Dermis lymphatic vessel endothelial cell (primary cell): ENCODE data around the gene TAOK3. TPM values are rescaled to one million over a fixed set of nuclear protein-coding genes. Genes with fewer than 3 reads are reported as not detected.

ENCODE experiments used
- total RNA-seq: library from RNA; depleted of rRNA; stranded (reverse); fragments of >200 nt; gene quantifications from 2 replicates; pipeline ENCODE4 v1.2.1, GENCODE V29; 2014

The TAOK3 gene
- total RNA-seq: 16.1 and 18.5 TPM in 2 replicates

GRCh38 chr12:118372541-118373495, at the start of gene TAOK3:
Gene TAOK3 (minus strand): TSS chr12:118372907. CDS start chr12:118255567, 117,340 bp downstream.

GRCh38 chr12:118376089-118377020, 3.6 kb upstream of the TAOK3 start, which contains the start of gene SUDS3:
Gene SUDS3 (plus strand): TSS chr12:118376555. CDS start chr12:118376692, 137 bp downstream.

GRCh38 chr12:118135788-118136558, 236.7 kb downstream of the TAOK3 start, which contains the start of gene PEBP1:
Gene PEBP1 (plus strand): TSS chr12:118136124. CDS start chr12:118136210, 86 bp downstream.

GRCh38 chr12:118103601-118104382, 268.9 kb downstream of the TAOK3 start, which contains the start of gene VSIG10:
Gene VSIG10 (minus strand): TSS chr12:118104011. CDS start chr12:118103671, 340 bp downstream.

Other genes with a start within 250 kb of the TAOK3 start
- gene PEBP1, start 236.8 kb downstream of the TAOK3 start, total RNA-seq: 150 and 153 TPM in 2 replicates
- gene SUDS3, start 3.6 kb upstream of the TAOK3 start, total RNA-seq: 28.2 TPM in 2 replicates